OCI-LY3 (cell line): ENCODE results near the gene EIF4E1B.

Source experiments
- H2AFZ ChIP-seq: fragments of 200-600, 300-600 bp; shearing (Covaris generic); 2 replicates; pipeline ENCODE4 v1.6.0; 2014; ENCODE audit warnings: antibody characterized with exemption, low read depth, low read length
- H3K27ac ChIP-seq: fragments of 200-600, 300-600 bp; sonication (generic); 2 replicates; pipeline ENCODE4 v1.5.1; 2014; ENCODE audit warnings: mild to moderate bottlenecking, low read length, moderate library complexity, mixed read lengths
- H3K27me3 ChIP-seq: fragments of 200-600, 300-600 bp; sonication (generic); 2 replicates; pipeline ENCODE4 v1.6.1; 2014; ENCODE audit warnings: low read depth, low read length, mixed read lengths
- H3K36me3 ChIP-seq: fragments of 200-600, 300-600 bp; sonication (generic); replicated peaks from 2 replicates; pipeline ENCODE3; 2014; ENCODE audit warnings: low read depth, low read length, mixed read lengths
- H3K4me1 ChIP-seq: fragments of 300-600, 200-600 bp; sonication (generic); 2 replicates; pipeline ENCODE4 v1.6.1; 2014; ENCODE audit warnings: low read length, mixed read lengths
- H3K4me2 ChIP-seq: fragments of 200-600, 300-600 bp; sonication (generic); 2 replicates; pipeline ENCODE4 v1.6.1; 2014; ENCODE audit warnings: low read length, mixed read lengths
- H3K4me3 ChIP-seq: fragments of 300-600, 200-600 bp; sonication (generic); 2 replicates; pipeline ENCODE4 v1.5.1; 2014; ENCODE audit warnings: antibody characterized with exemption, mild to moderate bottlenecking, low read length, moderate library complexity
- H3K79me2 ChIP-seq: fragments of 300-600, 200-600 bp; shearing (Covaris generic); 2 replicates; pipeline ENCODE4 v1.6.1; 2014; ENCODE audit warnings: mild to moderate bottlenecking, low read length, mixed read lengths
- H3K9ac ChIP-seq: fragments of 300-600, 200-600 bp; shearing (Covaris generic); 2 replicates; pipeline ENCODE4 v1.6.0; 2014; ENCODE audit warnings: mild to moderate bottlenecking, low read length, moderate library complexity
- H3K9me3 ChIP-seq: fragments of 200-600, 300-600 bp; shearing (Covaris generic); 2 replicates; pipeline ENCODE4 v1.6.1; 2014; ENCODE audit warnings: low read length, mixed read lengths; ENCODE audit not compliant: insufficient read depth
- H4K20me1 ChIP-seq: fragments of 200-600, 300-600 bp; sonication (generic); 2 replicates; pipeline ENCODE4 v1.6.1; 2016; ENCODE audit warnings: low read length, mixed read lengths; ENCODE audit not compliant: insufficient read depth
- EZH2phosphoT487 ChIP-seq: fragments of 200-600 bp; shearing (Covaris generic); IDR thresholded peaks from 2 replicates; pipeline ENCODE4 v1.6.1; 2018; ENCODE audit warnings: antibody characterized with exemption, mixed run types, low read depth
- TF ChIP-seq, protein P1 (sequence below): fragments of 200-600, 300-600 bp; sonication (generic); IDR thresholded peaks from 2 replicates; pipeline ENCODE4 v1.5.1; 2014; ENCODE audit warnings: antibody characterized with exemption, low read length, low read depth

Gene EIF4E1B

DNA sequence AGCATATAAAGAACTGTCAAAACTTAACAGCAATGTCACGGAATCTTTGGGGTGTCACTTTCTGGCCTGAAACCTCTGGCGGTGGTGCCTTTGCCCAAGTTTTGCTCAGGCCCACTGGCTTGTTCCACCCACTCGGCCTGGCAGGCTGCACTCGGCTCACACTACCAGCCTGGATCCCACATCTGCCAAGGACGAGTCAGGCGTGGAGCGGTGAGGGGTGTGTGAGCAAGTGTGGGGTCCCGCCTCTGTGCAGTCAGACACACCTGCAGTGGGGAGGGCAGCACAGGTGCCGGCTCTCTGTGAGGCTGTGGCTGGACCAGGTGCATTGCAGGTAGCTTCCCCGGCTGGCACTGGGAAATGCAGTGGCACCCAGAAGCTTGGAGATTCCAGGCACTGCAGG, 56.8 kb downstream of the EIF4E1B start:
- H3K27me3 ChIP-seq = peaks cover 29% of the 10 kb centered on the region
- no peak overlapping the region for H3K4me2 ChIP-seq
- no peaks in the 10 kb centered on the region for H3K36me3 ChIP-seq
- H3K79me2 ChIP-seq = no peaks in the 10 kb centered on the region
- H3K9me3 ChIP-seq = no peaks in the 10 kb centered on the region
- H3K4me3 ChIP-seq = no peak overlapping the region
- no peak overlapping the region for H3K9ac ChIP-seq
- H3K4me1 ChIP-seq = no peaks in the 10 kb centered on the region
- no peak overlapping the region for H2AFZ ChIP-seq
- H4K20me1 ChIP-seq = no peaks in the 10 kb centered on the region
- TF ChIP-seq, protein P1, sequence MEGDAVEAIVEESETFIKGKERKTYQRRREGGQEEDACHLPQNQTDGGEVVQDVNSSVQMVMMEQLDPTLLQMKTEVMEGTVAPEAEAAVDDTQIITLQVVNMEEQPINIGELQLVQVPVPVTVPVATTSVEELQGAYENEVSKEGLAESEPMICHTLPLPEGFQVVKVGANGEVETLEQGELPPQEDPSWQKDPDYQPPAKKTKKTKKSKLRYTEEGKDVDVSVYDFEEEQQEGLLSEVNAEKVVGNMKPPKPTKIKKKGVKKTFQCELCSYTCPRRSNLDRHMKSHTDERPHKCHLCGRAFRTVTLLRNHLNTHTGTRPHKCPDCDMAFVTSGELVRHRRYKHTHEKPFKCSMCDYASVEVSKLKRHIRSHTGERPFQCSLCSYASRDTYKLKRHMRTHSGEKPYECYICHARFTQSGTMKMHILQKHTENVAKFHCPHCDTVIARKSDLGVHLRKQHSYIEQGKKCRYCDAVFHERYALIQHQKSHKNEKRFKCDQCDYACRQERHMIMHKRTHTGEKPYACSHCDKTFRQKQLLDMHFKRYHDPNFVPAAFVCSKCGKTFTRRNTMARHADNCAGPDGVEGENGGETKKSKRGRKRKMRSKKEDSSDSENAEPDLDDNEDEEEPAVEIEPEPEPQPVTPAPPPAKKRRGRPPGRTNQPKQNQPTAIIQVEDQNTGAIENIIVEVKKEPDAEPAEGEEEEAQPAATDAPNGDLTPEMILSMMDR = no peak
- TF ChIP-seq EZH2phosphoT487 = no peak
- H3K27ac ChIP-seq = no peak overlapping the region

DNA sequence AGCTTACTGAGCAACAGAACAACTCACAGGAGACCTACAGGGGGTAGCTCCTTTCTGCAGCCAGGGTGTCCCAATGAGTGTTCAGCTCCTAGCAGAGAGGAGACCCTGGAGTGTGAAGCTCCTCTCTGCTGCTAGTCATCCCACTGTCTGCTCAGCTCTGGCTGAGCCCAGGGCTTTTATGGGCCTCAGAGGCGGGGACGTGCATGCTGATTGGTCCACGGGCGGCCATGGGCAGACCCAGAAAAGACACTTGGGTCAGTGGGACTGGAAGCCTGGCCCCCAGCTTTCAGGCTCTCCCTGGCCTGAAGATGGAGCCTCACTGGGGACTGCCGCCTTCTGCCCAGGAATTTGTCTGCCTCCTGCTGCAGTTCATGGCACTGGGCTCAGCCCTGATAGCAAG, 57.4 kb downstream of the EIF4E1B start:
- Histone ChIP-seq H3K4me2 (no peak overlapping the region), H3K4me1 (no peaks in the 10 kb centered on the region), H3K79me2 (no peaks in the 10 kb centered on the region), H4K20me1 (no peaks in the 10 kb centered on the region), H3K36me3 (no peaks in the 10 kb centered on the region), H3K9ac (no peak overlapping the region), H3K27me3 (peaks cover 25% of the 10 kb centered on the region), H3K4me3 (no peak overlapping the region), H2AFZ (no peak overlapping the region), H3K9me3 (no peaks in the 10 kb centered on the region), H3K27ac (no peak overlapping the region)
- TF ChIP-seq EZH2phosphoT487 = no peak
- TF ChIP-seq, protein P1 = no peak

DNA sequence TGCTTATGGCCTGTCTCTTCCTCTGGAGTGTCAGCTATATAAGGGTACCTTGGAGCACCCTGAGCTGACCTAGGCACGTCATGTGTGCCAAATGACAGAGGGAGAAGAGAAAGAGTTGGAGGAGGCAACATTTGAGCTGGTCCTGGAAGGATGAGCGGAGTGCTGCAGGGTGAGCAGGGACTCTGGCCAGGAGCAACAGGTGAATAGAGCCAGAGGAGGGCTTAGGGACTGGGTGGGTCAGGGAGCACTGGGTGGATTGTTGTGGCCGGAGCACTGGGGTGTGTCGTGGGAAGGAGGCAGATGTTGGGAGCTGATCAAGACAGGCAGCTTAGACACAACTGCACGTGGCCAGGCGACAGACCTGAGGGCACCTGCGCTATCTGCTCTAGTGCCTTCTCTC, 60.4 kb downstream of the EIF4E1B start:
- H3K4me3 ChIP-seq = no peak overlapping the region
- no peak overlapping the region for H3K27ac ChIP-seq
- no peak overlapping the region for H3K9ac ChIP-seq
- H3K36me3 ChIP-seq = no peaks in the 10 kb centered on the region
- H4K20me1 ChIP-seq = no peaks in the 10 kb centered on the region
- H3K4me1 ChIP-seq = no peaks in the 10 kb centered on the region
- no peak for TF ChIP-seq EZH2phosphoT487
- TF ChIP-seq, protein P1 = no peak
- no peak overlapping the region for H3K4me2 ChIP-seq
- H3K9me3 ChIP-seq = no peaks in the 10 kb centered on the region
- H2AFZ ChIP-seq = no peak overlapping the region
- H3K79me2 ChIP-seq = no peaks in the 10 kb centered on the region
- H3K27me3 ChIP-seq = peaks cover 27% of the 10 kb centered on the region

DNA sequence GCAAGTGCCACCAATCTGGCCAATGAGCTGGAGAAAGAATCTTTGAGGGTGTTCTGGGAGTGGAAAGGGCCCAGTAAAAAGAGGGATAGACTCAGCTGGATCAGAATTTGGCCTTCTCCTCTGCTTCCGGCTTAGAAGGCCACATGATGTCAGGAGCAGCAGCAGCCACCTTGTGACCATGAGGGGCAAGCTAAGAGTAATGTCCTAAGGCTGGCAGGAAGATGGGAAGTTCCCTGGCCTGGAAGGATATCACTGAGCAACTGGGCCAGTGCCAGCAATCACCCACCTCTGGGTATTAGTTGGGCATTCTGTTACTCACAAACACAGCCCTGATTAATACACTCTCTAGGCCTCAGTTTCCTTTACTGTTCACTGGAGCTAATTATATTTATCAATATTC, 61.0 kb downstream of the EIF4E1B start:
- no peak overlapping the region for H3K9ac ChIP-seq
- H3K79me2 ChIP-seq = no peaks in the 10 kb centered on the region
- no peak for TF ChIP-seq EZH2phosphoT487
- TF ChIP-seq, protein P1 = no peak
- no peaks in the 10 kb centered on the region for H3K36me3 ChIP-seq
- H3K27me3 ChIP-seq = peaks cover 32% of the 10 kb centered on the region
- no peak overlapping the region for H2AFZ ChIP-seq
- no peaks in the 10 kb centered on the region for H3K9me3 ChIP-seq
- no peak overlapping the region for H3K27ac ChIP-seq
- H3K4me2 ChIP-seq = no peak overlapping the region
- H3K4me3 ChIP-seq = no peak overlapping the region
- H4K20me1 ChIP-seq = no peaks in the 10 kb centered on the region
- H3K4me1 ChIP-seq = no peaks in the 10 kb centered on the region
